HepG2 (cell line): ENCODE measurements around the gene SLC20A1. TPM values are rescaled to one million over a fixed set of nuclear protein-coding genes. Genes with fewer than 3 reads are reported as not detected.
A peak's percentile ranks its signal among the peaks of the same experiment; 100 is the strongest.

Experiments used
- HNRNPLL ChIP-seq: fragments of 200-400 bp; formaldehyde crosslinking; IDR thresholded peaks from 2 replicates; pipeline ENCODE4 v1.6.1; 2017; ENCODE audit warnings: mild to moderate bottlenecking, low read depth, low read length; ENCODE audit not compliant: poor library complexity, severe bottlenecking
- MEF2D ChIP-seq: sonication (generic); formaldehyde crosslinking; IDR thresholded peaks from 2 replicates; pipeline ENCODE4 v1.5.1; 2020; ENCODE audit warnings: mild to moderate bottlenecking, missing genetic modification reagents
- MEIS1 ChIP-seq: sonication (generic); formaldehyde crosslinking; IDR thresholded peaks from 2 replicates; pipeline ENCODE4 v1.9.0; 2021; ENCODE audit warnings: mild to moderate bottlenecking, missing genetic modification reagents, moderate library complexity, borderline replicate concordance
- RARA ChIP-seq: IDR thresholded peaks from 2 replicates; pipeline ENCODE4 v1.6.1; 2016; ENCODE audit warnings: missing genetic modification reagents, missing compliant biosample characterization
- REPIN1 ChIP-seq: sonication (generic); formaldehyde crosslinking; IDR thresholded peaks from 2 replicates; pipeline ENCODE4 v1.8.0; 2022; ENCODE audit warnings: missing genetic modification reagents, low read depth, mild to moderate bottlenecking, borderline replicate concordance
- SMARCC2 ChIP-seq: fragments of 450-650 bp; IDR thresholded peaks from 2 replicates; pipeline ENCODE4 v1.6.1; 2017; ENCODE audit warnings: antibody characterized with exemption, mild to moderate bottlenecking
- ZBTB42 ChIP-seq: sonication (generic); formaldehyde crosslinking; IDR thresholded peaks from 2 replicates; pipeline ENCODE4 v1.5.0; 2020; ENCODE audit warnings: mild to moderate bottlenecking, missing genetic modification reagents
- ZNF496 ChIP-seq: sonication (generic); formaldehyde crosslinking; IDR thresholded peaks from 2 replicates; pipeline ENCODE4 v1.8.1; 2023; ENCODE audit warnings: mild to moderate bottlenecking, moderate library complexity, missing genetic modification reagents; ENCODE audit not compliant: insufficient replicate concordance
- ZNF766 ChIP-seq: sonication (generic); formaldehyde crosslinking; IDR thresholded peaks from 2 replicates; pipeline ENCODE4 v1.5.0; 2020; ENCODE audit warnings: missing genetic modification reagents, borderline replicate concordance
- ZSCAN20 ChIP-seq: sonication (generic); formaldehyde crosslinking; IDR thresholded peaks from 2 replicates; pipeline ENCODE4 v1.4.0; 2020; ENCODE audit warnings: missing genetic modification reagents, mild to moderate bottlenecking, borderline replicate concordance
- polyA plus RNA-seq, 8 experiments: library from polyadenylated mRNA; depleted of rRNA in 3 of 8; stranded (reverse) in 7 of 8; unstranded in 1 of 8; fragments of >200 nt; fragmentation: Illumina TruSeq in 4 of 8; extraction: Trizol in 4 of 8; gene quantifications; 2 replicates each; pipeline versions ENCODE4 v1.2.1 to v1.2.3, GENCODE V29; 2011 to 2016; ENCODE audit warnings: low read depth in 4 of 8, missing spikeins in 1 of 8, mixed read lengths in 1 of 8; ENCODE audit not compliant: insufficient read depth in 1 of 8
- total RNA-seq, 5 experiments: library from RNA; depleted of rRNA; stranded (reverse); fragments of >200 nt; fragmentation: Illumina TruSeq; extraction: Trizol; gene quantifications; 2 replicates each; pipeline ENCODE4 v1.2.3, GENCODE V29; 2016; ENCODE audit warnings: low read depth in 1 of 5
- TF ChIP-seq, protein P1 (sequence below): sonication (generic); formaldehyde crosslinking; IDR thresholded peaks from 2 replicates; pipeline ENCODE4 v1.5.0; 2020; ENCODE audit warnings: mild to moderate bottlenecking, missing genetic modification reagents
- TF ChIP-seq, protein P2 (sequence below): sonication (generic); formaldehyde crosslinking; IDR thresholded peaks from 2 replicates; pipeline ENCODE4 v1.8.1; 2023; ENCODE audit warnings: mild to moderate bottlenecking, moderate library complexity, missing genetic modification reagents
- TF ChIP-seq, protein P3 (sequence below): sonication (generic); formaldehyde crosslinking; IDR thresholded peaks from 2 replicates; pipeline ENCODE4 v1.8.0; 2022; ENCODE audit warnings: mild to moderate bottlenecking, missing genetic modification reagents
- TF ChIP-seq, protein P4 (sequence below): sonication (generic); formaldehyde crosslinking; IDR thresholded peaks from one replicate; pipeline ENCODE4 v1.5.1; 2020; ENCODE audit warnings: mild to moderate bottlenecking, missing genetic modification reagents; ENCODE audit errors: not compliant biosample characterization

SLC20A1 gene
- total and polyA plus RNA-seq, 2 of the 13 experiments (the other 11 are each of a cell fraction or from before 2014, with no cell fraction given) = 54.0 to 85.9 TPM

DNA sequence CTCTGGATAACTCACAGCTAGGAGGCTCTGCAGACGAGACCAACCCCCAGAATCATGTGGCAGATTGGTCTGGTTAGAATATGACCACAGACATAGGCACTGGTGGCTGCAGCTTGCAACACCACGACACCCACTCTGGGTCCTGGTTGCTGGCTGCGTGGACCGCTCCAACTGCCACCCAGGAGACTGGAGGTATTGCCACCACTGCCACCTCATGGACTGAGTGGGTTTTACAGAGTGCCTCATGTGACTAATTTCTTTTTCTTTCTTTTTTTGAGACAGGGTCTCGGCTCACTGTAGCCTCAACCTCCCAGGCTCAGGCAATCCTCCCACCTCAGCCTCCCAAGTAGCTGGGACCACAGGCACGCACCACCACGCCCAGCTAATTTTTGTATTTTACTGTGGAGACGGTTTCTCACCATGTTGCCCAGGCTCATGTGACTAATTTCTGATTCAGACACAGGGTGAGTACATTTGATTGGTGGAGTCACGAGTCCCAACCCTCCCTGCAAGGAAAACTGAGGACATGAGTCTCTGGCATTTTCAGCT lies 45.2 kb downstream of the SLC20A1 start (continued):
- TF ChIP-seq, protein P1, sequence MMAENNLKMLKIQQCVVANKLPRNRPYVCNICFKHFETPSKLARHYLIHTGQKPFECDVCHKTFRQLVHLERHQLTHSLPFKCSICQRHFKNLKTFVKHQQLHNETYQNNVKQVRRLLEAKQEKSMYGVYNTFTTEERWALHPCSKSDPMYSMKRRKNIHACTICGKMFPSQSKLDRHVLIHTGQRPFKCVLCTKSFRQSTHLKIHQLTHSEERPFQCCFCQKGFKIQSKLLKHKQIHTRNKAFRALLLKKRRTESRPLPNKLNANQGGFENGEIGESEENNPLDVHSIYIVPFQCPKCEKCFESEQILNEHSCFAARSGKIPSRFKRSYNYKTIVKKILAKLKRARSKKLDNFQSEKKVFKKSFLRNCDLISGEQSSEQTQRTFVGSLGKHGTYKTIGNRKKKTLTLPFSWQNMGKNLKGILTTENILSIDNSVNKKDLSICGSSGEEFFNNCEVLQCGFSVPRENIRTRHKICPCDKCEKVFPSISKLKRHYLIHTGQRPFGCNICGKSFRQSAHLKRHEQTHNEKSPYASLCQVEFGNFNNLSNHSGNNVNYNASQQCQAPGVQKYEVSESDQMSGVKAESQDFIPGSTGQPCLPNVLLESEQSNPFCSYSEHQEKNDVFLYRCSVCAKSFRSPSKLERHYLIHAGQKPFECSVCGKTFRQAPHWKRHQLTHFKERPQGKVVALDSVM (CRISPR knock-in tag) = peak; percentile 94
- TF ChIP-seq ZSCAN20 (CRISPR knock-in tag) (no peak), MEF2D (CRISPR knock-in tag) (0 out of 2 replicates have a peak, but pooled peaks have one; percentile 60), REPIN1 (CRISPR knock-in tag) (0 out of 2 replicates have a peak, but pooled peaks have one; percentile 48), SMARCC2 (no peak), ZNF496 (CRISPR knock-in tag) (no peak), HNRNPLL (no peak), MEIS1 (no peak), RARA (CRISPR knock-in tag) (no peak), ZNF766 (no peak), ZBTB42 (CRISPR knock-in tag) (no peak)
- TF ChIP-seq, protein P2, sequence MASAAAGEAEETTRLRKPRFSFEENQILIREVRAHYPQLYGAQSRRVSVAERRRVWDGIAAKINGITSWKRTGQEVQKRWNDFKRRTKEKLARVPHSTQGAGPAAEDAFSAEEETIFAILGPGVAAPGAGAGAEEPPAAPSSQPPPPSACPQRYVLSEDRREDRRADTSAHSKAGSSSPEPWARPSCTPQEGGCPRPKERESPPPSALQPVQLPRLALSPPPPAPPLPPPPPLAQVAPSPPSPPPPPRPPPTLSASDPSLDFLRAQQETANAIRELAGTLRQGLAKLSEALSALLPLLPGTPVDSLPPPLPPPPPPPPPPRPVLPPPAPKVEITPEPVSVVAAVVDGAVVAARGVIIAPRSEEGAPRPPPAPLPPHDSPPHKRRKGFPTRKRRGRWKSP (CRISPR knock-in tag) = no peak
- TF ChIP-seq, protein P3, sequence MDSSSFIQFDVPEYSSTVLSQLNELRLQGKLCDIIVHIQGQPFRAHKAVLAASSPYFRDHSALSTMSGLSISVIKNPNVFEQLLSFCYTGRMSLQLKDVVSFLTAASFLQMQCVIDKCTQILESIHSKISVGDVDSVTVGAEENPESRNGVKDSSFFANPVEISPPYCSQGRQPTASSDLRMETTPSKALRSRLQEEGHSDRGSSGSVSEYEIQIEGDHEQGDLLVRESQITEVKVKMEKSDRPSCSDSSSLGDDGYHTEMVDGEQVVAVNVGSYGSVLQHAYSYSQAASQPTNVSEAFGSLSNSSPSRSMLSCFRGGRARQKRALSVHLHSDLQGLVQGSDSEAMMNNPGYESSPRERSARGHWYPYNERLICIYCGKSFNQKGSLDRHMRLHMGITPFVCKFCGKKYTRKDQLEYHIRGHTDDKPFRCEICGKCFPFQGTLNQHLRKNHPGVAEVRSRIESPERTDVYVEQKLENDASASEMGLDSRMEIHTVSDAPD (CRISPR knock-in tag) = 0 out of 2 replicates have a peak, but pooled peaks have one; percentile 34
- TF ChIP-seq, protein P4, sequence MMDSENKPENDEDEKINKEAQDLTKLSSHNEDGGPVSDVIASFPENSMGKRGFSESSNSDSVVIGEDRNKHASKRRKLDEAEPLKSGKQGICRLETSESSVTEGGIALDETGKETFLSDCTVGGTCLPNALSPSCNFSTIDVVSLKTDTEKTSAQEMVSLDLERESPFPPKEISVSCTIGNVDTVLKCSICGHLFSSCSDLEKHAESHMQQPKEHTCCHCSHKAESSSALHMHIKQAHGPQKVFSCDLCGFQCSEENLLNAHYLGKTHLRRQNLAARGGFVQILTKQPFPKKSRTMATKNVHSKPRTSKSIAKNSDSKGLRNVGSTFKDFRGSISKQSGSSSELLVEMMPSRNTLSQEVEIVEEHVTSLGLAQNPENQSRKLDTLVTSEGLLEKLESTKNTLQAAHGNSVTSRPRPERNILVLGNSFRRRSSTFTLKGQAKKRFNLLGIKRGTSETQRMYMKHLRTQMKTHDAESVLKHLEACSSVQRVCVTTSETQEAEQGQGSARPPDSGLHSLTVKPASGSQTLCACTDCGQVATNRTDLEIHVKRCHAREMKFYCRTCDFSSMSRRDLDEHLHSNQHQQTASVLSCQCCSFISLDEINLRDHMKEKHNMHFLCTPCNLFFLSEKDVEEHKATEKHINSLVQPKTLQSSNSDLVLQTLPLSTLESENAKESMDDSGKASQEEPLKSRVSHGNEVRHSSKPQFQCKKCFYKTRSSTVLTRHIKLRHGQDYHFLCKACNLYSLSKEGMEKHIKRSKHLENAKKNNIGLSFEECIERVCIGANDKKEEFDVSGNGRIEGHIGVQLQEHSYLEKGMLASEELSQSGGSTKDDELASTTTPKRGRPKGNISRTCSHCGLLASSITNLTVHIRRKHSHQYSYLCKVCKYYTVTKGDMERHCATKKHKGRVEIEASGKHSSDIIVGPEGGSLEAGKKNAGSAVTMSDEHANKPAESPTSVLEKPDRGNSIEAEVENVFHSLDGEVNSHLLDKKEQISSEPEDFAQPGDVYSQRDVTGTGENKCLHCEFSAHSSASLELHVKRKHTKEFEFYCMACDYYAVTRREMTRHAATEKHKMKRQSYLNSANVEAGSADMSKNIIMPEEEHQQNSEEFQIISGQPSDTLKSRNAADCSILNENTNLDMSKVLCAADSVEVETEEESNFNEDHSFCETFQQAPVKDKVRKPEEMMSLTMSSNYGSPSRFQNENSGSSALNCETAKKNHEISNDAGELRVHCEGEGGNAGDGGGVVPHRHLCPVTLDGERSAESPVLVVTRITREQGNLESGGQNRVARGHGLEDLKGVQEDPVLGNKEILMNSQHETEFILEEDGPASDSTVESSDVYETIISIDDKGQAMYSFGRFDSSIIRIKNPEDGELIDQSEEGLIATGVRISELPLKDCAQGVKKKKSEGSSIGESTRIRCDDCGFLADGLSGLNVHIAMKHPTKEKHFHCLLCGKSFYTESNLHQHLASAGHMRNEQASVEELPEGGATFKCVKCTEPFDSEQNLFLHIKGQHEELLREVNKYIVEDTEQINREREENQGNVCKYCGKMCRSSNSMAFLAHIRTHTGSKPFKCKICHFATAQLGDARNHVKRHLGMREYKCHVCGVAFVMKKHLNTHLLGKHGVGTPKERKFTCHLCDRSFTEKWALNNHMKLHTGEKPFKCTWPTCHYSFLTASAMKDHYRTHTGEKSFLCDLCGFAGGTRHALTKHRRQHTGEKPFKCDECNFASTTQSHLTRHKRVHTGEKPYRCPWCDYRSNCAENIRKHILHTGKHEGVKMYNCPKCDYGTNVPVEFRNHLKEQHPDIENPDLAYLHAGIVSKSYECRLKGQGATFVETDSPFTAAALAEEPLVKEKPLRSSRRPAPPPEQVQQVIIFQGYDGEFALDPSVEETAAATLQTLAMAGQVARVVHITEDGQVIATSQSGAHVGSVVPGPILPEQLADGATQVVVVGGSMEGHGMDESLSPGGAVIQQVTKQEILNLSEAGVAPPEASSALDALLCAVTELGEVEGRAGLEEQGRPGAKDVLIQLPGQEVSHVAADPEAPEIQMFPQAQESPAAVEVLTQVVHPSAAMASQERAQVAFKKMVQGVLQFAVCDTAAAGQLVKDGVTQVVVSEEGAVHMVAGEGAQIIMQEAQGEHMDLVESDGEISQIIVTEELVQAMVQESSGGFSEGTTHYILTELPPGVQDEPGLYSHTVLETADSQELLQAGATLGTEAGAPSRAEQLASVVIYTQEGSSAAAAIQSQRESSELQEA (CRISPR knock-in tag) = no peak
